ENCODE data around the gene RALBP1.

The RALBP1 gene

DNA sequence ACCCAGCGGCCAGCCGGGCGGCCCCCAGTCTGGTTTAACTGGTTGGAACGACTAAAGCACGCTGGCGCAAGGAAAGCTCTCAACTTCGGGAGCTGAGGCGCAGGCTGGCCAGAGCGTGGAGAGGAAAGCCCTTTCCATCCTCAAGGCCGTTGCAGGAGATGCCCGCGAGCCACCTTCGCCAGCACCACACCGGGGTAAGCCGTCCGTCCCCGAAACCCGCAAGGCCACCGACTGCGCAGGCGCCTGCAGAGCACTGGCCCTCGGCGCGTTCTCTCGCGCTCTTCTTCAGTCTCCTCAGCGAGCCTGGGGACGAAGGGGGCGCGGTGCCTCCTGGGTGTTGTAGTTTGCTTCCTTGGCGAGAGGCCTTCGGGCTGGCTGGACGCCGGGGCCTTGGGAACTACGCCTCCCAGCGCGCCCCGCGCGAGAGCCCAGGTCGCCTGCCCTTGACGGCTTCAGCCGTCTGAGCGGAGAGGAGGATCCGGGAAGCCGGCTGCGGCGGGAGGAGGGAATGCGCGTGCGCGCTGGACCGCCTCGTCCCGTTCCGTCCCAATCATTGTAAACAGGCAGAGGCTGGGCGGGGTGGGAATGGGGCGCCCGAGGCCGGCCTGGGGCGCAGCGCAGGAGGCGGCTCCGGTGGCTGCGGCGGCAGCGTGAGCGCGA is at the start of gene RALBP1:
Gene RALBP1, plus strand, starts transcription at position 531 of the 660 bp plus-strand sequence. CDS start 37,533 bp downstream, outside the sequence.
- Histone ChIP-seq H3K9me3 (ENCODE audit: control insufficient read depth, insufficient read depth, low read depth, low read length) (no peaks in the 10 kb centered on the region), H3K36me3 (ENCODE audit: control insufficient read depth in 2 of 2, insufficient read depth in 1 of 2, low read length in 2 of 2) (peaks cover 7% of the 10 kb centered on the region in 2 experiments; a peak in 2 of 3 replicates), H3K27ac (ENCODE audit: extremely low read depth, low read depth, low read length) (peak within 1 kb of the TSS; percentile 80), H3K4me3 (ENCODE audit: low read depth, low read length) (peak within 1 kb of the TSS; percentile 92), H3K4me1 (ENCODE audit: control insufficient read depth, insufficient read depth, low read length) (peaks cover 9% of the 10 kb centered on the region; the same call in 1 of the 2 replicates)
- ChIA-PET POLR2A (interaction anchor here (0.6 to 1.1 kb wide), 2 partner anchors 31 to 141 kb away, joined by 4 read pairs; partner anchors contain the start of gene TWSG1), CTCF (interaction anchor here (0.5 to 0.9 kb wide), 2 partner anchors 41 to 188 kb away, joined by 3 read pairs; no protein-coding TSS in a partner anchor)
- TF ChIP-seq IKZF3 (tag by site-specific recombination; IDR thresholded peaks at IDR 0.05) = peak; percentile 96
- TF ChIP-seq AEBP2 (tag by site-specific recombination; IDR thresholded peaks at IDR 0.05; ENCODE audit: borderline replicate concordance) = no peak
- peak; percentile 42; the same call in 1 of the 2 replicates for TF ChIP-seq ZNF629 (tag by site-specific recombination; IDR thresholded peaks at IDR 0.05)
- TF ChIP-seq KLF8 (tag by site-specific recombination; IDR thresholded peaks at IDR 0.05) = peak; percentile 71; the same call in 1 of the 2 replicates
- peak; percentile 89 for TF ChIP-seq ZNF341 (tag by site-specific recombination; IDR thresholded peaks at IDR 0.05; ENCODE audit: low read depth)
- peak; percentile 68 for TF ChIP-seq ZEB2 (tag by site-specific recombination; IDR thresholded peaks at IDR 0.05)
- TF ChIP-seq KLF9 (tag by site-specific recombination; IDR thresholded peaks at IDR 0.05; ENCODE audit: low read depth) = peak; percentile 94
- TF ChIP-seq ZBTB20 (tag by site-specific recombination; IDR thresholded peaks at IDR 0.05) = peak; percentile 86; the same call in 1 of the 2 replicates
- no peak for TF ChIP-seq ZNF211 (tag by site-specific recombination; IDR thresholded peaks at IDR 0.05; ENCODE audit: low read depth)
- TF ChIP-seq ZNF292 (tag by site-specific recombination; IDR thresholded peaks at IDR 0.05; ENCODE audit: borderline replicate concordance, low read depth) = no peak
- no peak for TF ChIP-seq ZNF133 (tag by site-specific recombination; IDR thresholded peaks at IDR 0.05)
- TF ChIP-seq SP3 (tag by site-specific recombination; IDR thresholded peaks at IDR 0.05) = peak; percentile 88
- no peak; the same call in 1 of the 2 replicates for TF ChIP-seq ZBTB10 (tag by site-specific recombination; IDR thresholded peaks at IDR 0.05)
- TF ChIP-seq ZFP41 (tag by site-specific recombination; IDR thresholded peaks at IDR 0.05; ENCODE audit: borderline replicate concordance) = no peak
- peak; percentile 43; the same call in 1 of the 2 replicates for TF ChIP-seq ZNF518A (tag by site-specific recombination; conservative IDR thresholded peaks at IDR 0.05; ENCODE audit: low read depth)
- TF ChIP-seq, protein P1, sequence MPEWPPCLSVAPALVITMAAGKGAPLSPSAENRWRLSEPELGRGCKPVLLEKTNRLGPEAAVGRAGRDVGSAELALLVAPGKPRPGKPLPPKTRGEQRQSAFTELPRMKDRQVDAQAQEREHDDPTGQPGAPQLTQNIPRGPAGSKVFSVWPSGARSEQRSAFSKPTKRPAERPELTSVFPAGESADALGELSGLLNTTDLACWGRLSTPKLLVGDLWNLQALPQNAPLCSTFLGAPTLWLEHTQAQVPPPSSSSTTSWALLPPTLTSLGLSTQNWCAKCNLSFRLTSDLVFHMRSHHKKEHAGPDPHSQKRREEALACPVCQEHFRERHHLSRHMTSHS (tag by site-specific recombination; IDR thresholded peaks at IDR 0.05) = no peak
- no peak for TF ChIP-seq ZBTB21 (tag by site-specific recombination; IDR thresholded peaks at IDR 0.05)
- peak; percentile 80 for TF ChIP-seq SP2 (tag by site-specific recombination; IDR thresholded peaks at IDR 0.05)
- TF ChIP-seq BCL11A (tag by site-specific recombination; IDR thresholded peaks at IDR 0.05; ENCODE audit: low read depth) = no peak
- TF ChIP-seq ZNF747 (tag by site-specific recombination; IDR thresholded peaks at IDR 0.05) = no peak
- no peak for TF ChIP-seq GLI2 (tag by site-specific recombination; IDR thresholded peaks at IDR 0.05; ENCODE audit: borderline replicate concordance, low read depth)
- TF ChIP-seq, protein P2, sequence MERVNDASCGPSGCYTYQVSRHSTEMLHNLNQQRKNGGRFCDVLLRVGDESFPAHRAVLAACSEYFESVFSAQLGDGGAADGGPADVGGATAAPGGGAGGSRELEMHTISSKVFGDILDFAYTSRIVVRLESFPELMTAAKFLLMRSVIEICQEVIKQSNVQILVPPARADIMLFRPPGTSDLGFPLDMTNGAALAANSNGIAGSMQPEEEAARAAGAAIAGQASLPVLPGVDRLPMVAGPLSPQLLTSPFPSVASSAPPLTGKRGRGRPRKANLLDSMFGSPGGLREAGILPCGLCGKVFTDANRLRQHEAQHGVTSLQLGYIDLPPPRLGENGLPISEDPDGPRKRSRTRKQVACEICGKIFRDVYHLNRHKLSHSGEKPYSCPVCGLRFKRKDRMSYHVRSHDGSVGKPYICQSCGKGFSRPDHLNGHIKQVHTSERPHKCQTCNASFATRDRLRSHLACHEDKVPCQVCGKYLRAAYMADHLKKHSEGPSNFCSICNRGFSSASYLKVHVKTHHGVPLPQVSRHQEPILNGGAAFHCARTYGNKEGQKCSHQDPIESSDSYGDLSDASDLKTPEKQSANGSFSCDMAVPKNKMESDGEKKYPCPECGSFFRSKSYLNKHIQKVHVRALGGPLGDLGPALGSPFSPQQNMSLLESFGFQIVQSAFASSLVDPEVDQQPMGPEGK (tag by site-specific recombination; IDR thresholded peaks at IDR 0.05) = peak; percentile 69
- TF ChIP-seq, protein P3, sequence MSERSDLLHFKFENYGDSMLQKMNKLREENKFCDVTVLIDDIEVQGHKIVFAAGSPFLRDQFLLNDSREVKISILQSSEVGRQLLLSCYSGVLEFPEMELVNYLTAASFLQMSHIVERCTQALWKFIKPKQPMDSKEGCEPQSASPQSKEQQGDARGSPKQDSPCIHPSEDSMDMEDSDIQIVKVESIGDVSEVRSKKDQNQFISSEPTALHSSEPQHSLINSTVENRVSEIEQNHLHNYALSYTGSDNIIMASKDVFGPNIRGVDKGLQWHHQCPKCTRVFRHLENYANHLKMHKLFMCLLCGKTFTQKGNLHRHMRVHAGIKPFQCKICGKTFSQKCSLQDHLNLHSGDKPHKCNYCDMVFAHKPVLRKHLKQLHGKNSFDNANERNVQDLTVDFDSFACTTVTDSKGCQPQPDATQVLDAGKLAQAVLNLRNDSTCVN (tag by site-specific recombination; optimal IDR thresholded peaks at IDR 0.05) = peak; percentile 89

Measured in HEK293 (cell line).